Neural crest cell (in vitro differentiated cells): ENCODE measurements around the gene MAP2K2. TPM values are rescaled to one million over a fixed set of nuclear protein-coding genes. Genes with fewer than 3 reads are reported as not detected.

Experiments used
- DNase-seq: peaks from one replicate; pipeline ENCODE4 v3.0.0; 2021; ENCODE audit warnings: low read depth, mixed read lengths, low spot score
- H3K27ac Mint-ChIP-seq: one replicate; pipeline ENCODE4 v1.8.0; 2021; ENCODE audit warnings: mild to moderate bottlenecking, mixed read lengths; ENCODE audit not compliant: unreplicated experiment
- H3K27me3 Mint-ChIP-seq: 2 replicates; pipeline ENCODE4 v1.8.0; 2021; ENCODE audit warnings: low read depth, mild to moderate bottlenecking, mixed read lengths
- H3K36me3 Mint-ChIP-seq: 2 replicates; pipeline ENCODE4 v1.8.0; 2021; ENCODE audit warnings: low read depth, mild to moderate bottlenecking, mixed read lengths
- H3K4me1 Mint-ChIP-seq: 2 replicates; pipeline ENCODE4 v1.8.0; 2021; ENCODE audit warnings: mixed read lengths
- H3K4me3 Mint-ChIP-seq: one replicate; pipeline ENCODE4 v1.8.0; 2021; ENCODE audit warnings: mild to moderate bottlenecking, mixed read lengths
- H3K9me3 Mint-ChIP-seq: 2 replicates; pipeline ENCODE4 v1.8.0; 2021; ENCODE audit warnings: mixed read lengths
- CTCF ChIP-seq: fragments of 200-600 bp; sonication (generic); conservative IDR thresholded peaks from 2 replicates; pipeline ENCODE4 v1.5.0; 2021; ENCODE audit warnings: antibody characterized with exemption, mild to moderate bottlenecking
- total RNA-seq: library from RNA; stranded (reverse); gene quantifications from 2 replicates; pipeline ENCODE4 v1.2.1, GENCODE V29; 2021

The MAP2K2 gene
- total RNA-seq, 1 donor from 2014 or later: 178 TPM

- Mint-ChIP-seq H3K36me3 (peaks cover 7% of the 10 kb centered on the region), H3K27me3 (no peaks in the 10 kb centered on the region), H3K4me1 (no peaks in the 10 kb centered on the region), H3K27ac (no peak overlapping the region), H3K9me3 (no peaks in the 10 kb centered on the region), H3K4me3 (no peak overlapping the region)
- TF ChIP-seq CTCF: no peak
- DNase-seq: no peak
Measured at GRCh38 chr19:4095488-4095844, 28.5 kb downstream of the MAP2K2 start.

- H3K36me3 Mint-ChIP-seq: peaks cover 7% of the 10 kb centered on the region
Measured at GRCh38 chr19:4094761-4095487, 29.0 kb downstream of the MAP2K2 start.

GRCh38 chr19:4094291-4094690, 29.6 kb downstream of the MAP2K2 start:
- Mint-ChIP-seq H3K4me3 (no peak overlapping the region), H3K36me3 (peaks cover 7% of the 10 kb centered on the region), H3K4me1 (no peaks in the 10 kb centered on the region), H3K9me3 (no peaks in the 10 kb centered on the region), H3K27ac (no peak overlapping the region), H3K27me3 (no peaks in the 10 kb centered on the region)
- DNase-seq: no peak
- TF ChIP-seq CTCF: no peak

More at GRCh38 chr19:4094761-4095487, 29.0 kb downstream of the MAP2K2 start:
- Mint-ChIP-seq H3K4me3 (no peak overlapping the region), H3K9me3 (no peaks in the 10 kb centered on the region), H3K27me3 (no peaks in the 10 kb centered on the region), H3K4me1 (no peaks in the 10 kb centered on the region), H3K27ac (no peak overlapping the region)
- no peak for TF ChIP-seq CTCF
- DNase-seq: no peak

- no peaks in the 10 kb centered on the region for H3K27me3 Mint-ChIP-seq
- no peaks in the 10 kb centered on the region for H3K9me3 Mint-ChIP-seq
- no peak overlapping the region for H3K27ac Mint-ChIP-seq
- no peak for TF ChIP-seq CTCF
- DNase-seq: no peak
- H3K4me3 Mint-ChIP-seq: no peak overlapping the region
- H3K36me3 Mint-ChIP-seq: peaks cover 7% of the 10 kb centered on the region
- no peaks in the 10 kb centered on the region for H3K4me1 Mint-ChIP-seq
Measured at GRCh38 chr19:4093643-4094175, 30.2 kb downstream of the MAP2K2 start.

GRCh38 chr19:4090356-4091220, 33.3 kb downstream of the MAP2K2 start:
- no peaks in the 10 kb centered on the region for H3K27me3 Mint-ChIP-seq
- H3K4me1 Mint-ChIP-seq: no peaks in the 10 kb centered on the region
- H3K27ac Mint-ChIP-seq: no peak overlapping the region
- no peaks in the 10 kb centered on the region for H3K36me3 Mint-ChIP-seq
- no peak for DNase-seq
- H3K4me3 Mint-ChIP-seq: no peak overlapping the region
- H3K9me3 Mint-ChIP-seq: no peaks in the 10 kb centered on the region
- TF ChIP-seq CTCF: no peak
